DND-41 (cell line): ENCODE data around the gene ARID5A.

Source experiments
- ATAC-seq: fragments of 200-7000 bp; cut with Tn5 transposase; 3 replicates; pipeline ENCODE4 v1.9.1; 2021; ENCODE audit warnings: low read depth; ENCODE audit not compliant: insufficient read depth
- DNase-seq: peaks from one replicate; pipeline ENCODE4 v3.0.0-alpha.2; 2020
- H2AFZ ChIP-seq: 2 replicates; pipeline ENCODE4 v1.6.0; 2012; ENCODE audit warnings: low read depth, low read length
- H3K27ac ChIP-seq: 2 replicates; pipeline ENCODE4 v1.5.1; 2012; ENCODE audit warnings: low read length, inconsistent platforms
- H3K27me3 ChIP-seq: fragments of 200-600 bp; sonication (generic); 2 replicates; pipeline ENCODE4 v1.6.0; 2012; ENCODE audit warnings: low read length, mild to moderate bottlenecking, inconsistent platforms; ENCODE audit not compliant: insufficient read depth, poor library complexity
- H3K36me3 ChIP-seq: 2 replicates; pipeline ENCODE4 v1.5.1; 2012; ENCODE audit warnings: low read length, inconsistent platforms; ENCODE audit not compliant: insufficient read depth
- H3K4me1 ChIP-seq: 2 replicates; pipeline ENCODE4 v1.5.1; 2012; ENCODE audit warnings: mild to moderate bottlenecking, low read length; ENCODE audit not compliant: insufficient read depth
- H3K4me2 ChIP-seq: 2 replicates; pipeline ENCODE4 v1.6.0; 2012; ENCODE audit warnings: mild to moderate bottlenecking, moderate library complexity, low read length, inconsistent platforms; ENCODE audit not compliant: insufficient read depth
- H3K4me3 ChIP-seq, 2 experiments: fragments of 200-600 bp in 1 of 2; shearing (Covaris generic) in 1 of 2; 2 replicates each; pipeline ENCODE4 v1.5.1; 2012 to 2016; ENCODE audit warnings: inconsistent platforms in 2 of 2, low read length in 2 of 2, mild to moderate bottlenecking in 2 of 2, low read depth in 1 of 2, moderate library complexity in 1 of 2
- H3K79me2 ChIP-seq: 2 replicates; pipeline ENCODE4 v1.6.0; 2012; ENCODE audit warnings: low read length, inconsistent platforms; ENCODE audit not compliant: insufficient read depth
- H3K9ac ChIP-seq: 2 replicates; pipeline ENCODE4 v1.6.0; 2012; ENCODE audit warnings: low read depth, mild to moderate bottlenecking, inconsistent platforms, low read length, moderate library complexity
- H3K9me3 ChIP-seq: 2 replicates; pipeline ENCODE4 v1.5.1; 2012; ENCODE audit warnings: low read length, moderate library complexity, mild to moderate bottlenecking, inconsistent platforms; ENCODE audit not compliant: insufficient read depth, severe bottlenecking
- H4K20me1 ChIP-seq: 2 replicates; pipeline ENCODE4 v1.6.0; 2012; ENCODE audit warnings: low read length; ENCODE audit not compliant: insufficient read depth
- CTCF ChIP-seq: IDR thresholded peaks from 2 replicates; pipeline ENCODE4 v1.5.1; 2012; ENCODE audit warnings: borderline replicate concordance, low read length, moderate library complexity, mild to moderate bottlenecking; ENCODE audit not compliant: poor library complexity, severe bottlenecking; ENCODE audit errors: extremely low read depth
- EZH2 ChIP-seq: IDR thresholded peaks from 3 replicates; pipeline ENCODE4 v1.6.1; 2012; ENCODE audit warnings: borderline replicate concordance, low read depth, mild to moderate bottlenecking, moderate library complexity, low read length, inconsistent platforms; ENCODE audit not compliant: severe bottlenecking

The ARID5A gene

GRCh38 chr2:96526615-96527285 is 9.8 kb upstream of the ARID5A start:
- peaks cover 20% of the 10 kb centered on the region for H3K27me3 ChIP-seq
- no peak overlapping the region for H3K27ac ChIP-seq
- ATAC-seq (no peak), DNase-seq (no peak)
- no peaks in the 10 kb centered on the region for H3K36me3 ChIP-seq
- H3K4me1 ChIP-seq: peaks cover 31% of the 10 kb centered on the region
- peak overlapping the region; percentile 20; the same call in 1 of the 2 replicates for H2AFZ ChIP-seq
- TF ChIP-seq CTCF (no peak), EZH2 (no peak)
- no peaks in the 10 kb centered on the region for H3K9me3 ChIP-seq
- peak overlapping the region; percentile 72 for H3K4me2 ChIP-seq
- no peaks in the 10 kb centered on the region for H3K79me2 ChIP-seq
- peak overlapping the region in 1 of 2 experiments; percentile 49; a peak in 2 of 4 replicates for H3K4me3 ChIP-seq
- H4K20me1 ChIP-seq: peaks cover 8% of the 10 kb centered on the region; the same call in 1 of the 2 replicates
- peak overlapping the region; percentile 41 for H3K9ac ChIP-seq

GRCh38 chr2:96527286-96528005 is 9.1 kb upstream of the ARID5A start:
- peak overlapping the region; percentile 20; the same call in 1 of the 2 replicates for H2AFZ ChIP-seq
- TF ChIP-seq CTCF: peak; percentile 43
- TF ChIP-seq EZH2: peak; percentile 21
- H3K4me3 ChIP-seq: peak overlapping the region in 1 of 2 experiments; percentile 49; a peak in 2 of 4 replicates
- peak overlapping the region; percentile 72 for H3K4me2 ChIP-seq
- H3K9me3 ChIP-seq: no peaks in the 10 kb centered on the region
- no peaks in the 10 kb centered on the region for H3K36me3 ChIP-seq
- ATAC-seq (no peak), DNase-seq (peak; percentile 31)
- H3K79me2 ChIP-seq: no peaks in the 10 kb centered on the region
- H3K27ac ChIP-seq: no peak overlapping the region
- H3K4me1 ChIP-seq: peaks cover 38% of the 10 kb centered on the region
- peak overlapping the region; percentile 41 for H3K9ac ChIP-seq
- H3K27me3 ChIP-seq: peaks cover 20% of the 10 kb centered on the region
- peaks cover 8% of the 10 kb centered on the region; the same call in 1 of the 2 replicates for H4K20me1 ChIP-seq

- Histone ChIP-seq H2AFZ (no peak overlapping the region), H3K27ac (no peak overlapping the region), H3K79me2 (no peaks in the 10 kb centered on the region), H4K20me1 (peaks cover 8% of the 10 kb centered on the region; the same call in 1 of the 2 replicates), H3K27me3 (peaks cover 20% of the 10 kb centered on the region), H3K4me2 (peak overlapping the region; percentile 72), H3K36me3 (no peaks in the 10 kb centered on the region), H3K9ac (no peak overlapping the region), H3K4me3 (no peak overlapping the region), H3K4me1 (peaks cover 44% of the 10 kb centered on the region), H3K9me3 (no peaks in the 10 kb centered on the region)
- DNase-seq (peak; percentile 48), ATAC-seq (peak; percentile 18; the same call in 2 of the 3 replicates)
- TF ChIP-seq CTCF (no peak), EZH2 (no peak)
These were observed 8.4 kb upstream of the ARID5A start for GRCh38 chr2:96528006-96528699.
